T-helper 2 cell treated with Interferon-gamma antibody and Interleukin-4, amounts not matched to agents 5 μg/mL and 100 μg/mL, for 36 hours (primary cell): Measurements from ENCODE around the gene COX10.
A peak's percentile ranks its signal among the peaks of the same experiment; 100 is the strongest.
"Not testable (repeated sequence)": the region's sequence is repeated elsewhere in the genome, so short reads cannot be mapped to it uniquely, and the experiment has no call there.

ENCODE experiments used
- DNase-seq: peaks from one replicate; pipeline ENCODE4 v3.0.0; 2021; ENCODE audit warnings: low spot score
- H3K27ac Mint-ChIP-seq: one replicate; pipeline ENCODE4 v1.8.0; 2021; ENCODE audit warnings: mild to moderate bottlenecking, mixed read lengths
- H3K27me3 Mint-ChIP-seq: one replicate; pipeline ENCODE4 v1.8.0; 2021; ENCODE audit warnings: low read depth, mixed read lengths
- H3K36me3 Mint-ChIP-seq: one replicate; pipeline ENCODE4 v1.8.0; 2021; ENCODE audit warnings: low read depth, mixed read lengths
- H3K4me1 Mint-ChIP-seq: one replicate; pipeline ENCODE4 v1.8.0; 2021; ENCODE audit warnings: low read depth, mixed read lengths
- H3K4me3 Mint-ChIP-seq: one replicate; pipeline ENCODE4 v1.8.0; 2022; ENCODE audit warnings: mild to moderate bottlenecking, moderate library complexity, mixed read lengths
- H3K9me3 Mint-ChIP-seq: one replicate; pipeline ENCODE4 v1.8.0; 2021; ENCODE audit warnings: mixed read lengths

COX10 gene

DNA sequence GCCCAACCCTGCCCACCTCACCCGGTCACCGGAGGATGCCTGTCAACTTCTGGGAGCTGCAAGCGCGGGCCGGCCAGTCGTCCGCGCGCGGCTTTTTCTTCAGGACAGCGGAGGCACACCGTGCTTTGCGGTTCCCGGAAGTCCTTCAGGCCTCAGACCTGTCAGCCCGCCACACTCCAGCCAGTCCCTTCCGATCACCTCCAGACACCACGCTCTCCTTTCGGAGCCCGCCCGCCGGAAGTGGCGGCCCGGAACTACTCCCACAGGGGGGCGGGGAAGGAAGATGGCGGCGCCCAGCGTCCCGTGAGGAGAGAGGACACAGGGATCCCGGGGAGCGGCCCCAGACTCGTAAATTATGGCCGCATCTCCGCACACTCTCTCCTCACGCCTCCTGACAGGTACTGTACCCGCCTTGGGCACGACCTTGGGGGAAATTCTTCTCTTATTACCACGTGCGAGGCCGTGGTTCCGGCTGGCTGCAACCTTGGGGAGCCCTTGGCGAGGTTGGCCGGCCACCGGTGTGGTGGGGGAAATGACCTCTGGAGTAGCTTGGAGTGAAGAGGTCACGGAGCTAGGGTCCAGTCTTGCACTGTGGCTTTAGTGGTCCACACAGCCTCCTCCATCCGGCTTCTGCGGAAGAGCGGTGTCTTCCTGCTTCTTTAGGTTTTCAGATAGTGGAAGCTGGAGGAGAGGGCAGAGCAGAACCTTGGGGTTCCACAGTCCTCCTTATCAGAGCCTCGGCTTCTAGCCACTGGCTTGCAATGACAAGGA, at the start of gene COX10:
TSS of gene COX10 (plus strand) at position 254 of the 771 bp plus-strand sequence. CDS start at position 356, 102 bp downstream.
- peaks cover 41% of the 10 kb centered on the region for H3K4me1 Mint-ChIP-seq
- H3K9me3 Mint-ChIP-seq = peaks cover 10% of the 10 kb centered on the region

DNA sequence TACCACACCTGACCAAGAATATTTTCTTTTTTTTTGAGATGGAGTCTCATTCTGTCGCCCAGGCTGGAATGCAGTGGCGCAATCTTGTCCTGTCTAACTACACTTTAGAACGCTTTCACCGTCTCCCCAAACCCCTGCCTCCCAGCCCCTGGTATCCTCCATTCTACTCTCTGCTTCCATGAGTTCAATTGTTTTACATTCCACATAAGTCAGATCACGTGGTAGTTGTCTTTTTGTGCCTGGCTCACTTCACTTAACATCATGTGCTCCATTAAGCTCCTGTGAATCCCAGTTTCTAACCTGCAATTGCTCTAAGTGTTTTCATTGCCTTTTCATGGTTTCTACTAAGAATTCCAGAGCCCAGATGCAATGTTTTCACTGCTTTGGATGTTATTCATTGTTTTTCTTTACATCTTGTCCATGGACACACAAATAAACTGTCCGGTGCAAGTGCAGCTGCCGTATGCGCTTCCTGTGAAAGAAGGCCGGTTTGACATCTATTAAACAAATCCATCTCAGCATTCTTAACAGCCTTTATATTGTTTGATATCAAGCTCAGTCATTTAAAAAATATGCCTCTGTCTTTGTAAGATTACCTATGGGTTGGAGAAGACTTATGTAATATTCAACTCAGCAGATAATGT, 47.5 kb upstream of the COX10 start:
- not testable (repeated sequence) for DNase-seq, H3K27me3 Mint-ChIP-seq, H3K27ac Mint-ChIP-seq, H3K4me3 Mint-ChIP-seq, H3K9me3 Mint-ChIP-seq
- Mint-ChIP-seq H3K36me3 (peaks cover 18% of the 10 kb centered on the region), H3K4me1 (peaks cover 22% of the 10 kb centered on the region)

More for the DNA sequence above, at the start of gene COX10:
- Mint-ChIP-seq H3K4me3 (peak within 1 kb of the TSS; percentile 98), H3K36me3 (peaks cover 58% of the 10 kb centered on the region), H3K27ac (peak within 1 kb of the TSS; percentile 85), H3K27me3 (no peaks in the 10 kb centered on the region)
- DNase-seq = peak; percentile 88

DNA sequence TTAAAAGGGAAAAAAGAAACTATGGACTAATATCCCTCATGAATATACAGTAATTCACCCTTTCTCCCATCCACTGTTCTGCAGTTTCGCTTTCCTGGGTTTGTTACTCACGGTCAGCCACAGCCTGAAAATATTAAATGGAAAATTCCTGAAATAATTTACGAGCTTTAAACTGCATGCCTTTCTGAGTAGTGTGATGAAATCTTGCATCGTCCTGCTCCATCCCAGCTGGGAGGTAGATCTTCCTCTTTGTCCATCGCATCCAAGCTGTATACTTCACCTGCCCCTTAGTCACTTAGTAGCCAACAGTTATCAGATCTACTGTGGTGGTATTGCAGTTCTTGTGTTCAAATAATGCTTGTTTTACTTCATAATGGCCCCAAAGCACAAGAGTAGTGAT, 39.5 kb upstream of the COX10 start:
- not testable (repeated sequence) for H3K9me3 Mint-ChIP-seq, H3K4me1 Mint-ChIP-seq, H3K4me3 Mint-ChIP-seq, H3K27me3 Mint-ChIP-seq, H3K27ac Mint-ChIP-seq, DNase-seq
- H3K36me3 Mint-ChIP-seq = peaks cover 47% of the 10 kb centered on the region

DNA sequence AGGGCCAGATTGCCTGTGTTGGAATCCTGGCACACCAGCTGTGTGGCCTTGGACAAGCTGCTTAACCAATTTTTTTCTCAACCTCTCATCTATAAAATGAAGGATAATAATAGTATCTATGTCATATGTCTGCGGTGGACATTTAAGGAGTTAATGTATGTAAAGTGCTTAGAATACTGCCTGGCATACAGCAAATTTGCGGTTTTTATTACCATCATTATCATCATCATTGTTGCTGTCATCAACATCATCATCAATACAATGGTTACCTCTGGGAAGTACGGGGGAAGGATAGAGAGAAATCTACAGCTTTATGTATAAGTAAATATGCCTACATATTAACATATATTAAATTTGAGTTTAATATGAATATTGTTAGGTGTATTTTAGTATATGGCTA, 37.1 kb upstream of the COX10 start:
- Mint-ChIP-seq H3K36me3 (peaks cover 60% of the 10 kb centered on the region), H3K4me1 (peaks cover 8% of the 10 kb centered on the region), H3K4me3 (no peak overlapping the region), H3K27ac (no peak overlapping the region), H3K9me3 (peaks cover 3% of the 10 kb centered on the region), H3K27me3 (no peaks in the 10 kb centered on the region)
- no peak for DNase-seq

DNA sequence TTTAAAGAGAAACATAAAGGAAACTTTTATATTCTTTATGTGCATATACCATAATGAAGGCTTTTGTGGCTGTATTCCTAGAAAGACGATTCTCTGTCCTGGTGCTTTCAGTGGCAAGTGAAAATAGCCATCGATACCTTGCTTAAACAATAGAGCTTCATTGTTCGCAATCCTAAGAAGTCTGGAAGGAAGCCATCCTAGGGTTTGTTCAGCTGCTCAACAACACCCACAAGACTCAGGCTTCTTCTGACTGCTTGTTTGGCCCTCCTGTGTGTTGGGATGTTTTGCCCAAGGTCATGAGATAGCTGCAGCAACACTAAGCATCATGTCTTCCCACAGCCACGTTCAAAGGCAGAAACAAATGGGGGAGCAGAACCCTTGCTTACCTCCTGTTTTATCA, 36.1 kb upstream of the COX10 start:
- peaks cover 68% of the 10 kb centered on the region for H3K36me3 Mint-ChIP-seq
- H3K27me3 Mint-ChIP-seq = no peaks in the 10 kb centered on the region
- peaks cover 3% of the 10 kb centered on the region for H3K9me3 Mint-ChIP-seq
- DNase-seq = no peak
- no peak overlapping the region for H3K4me3 Mint-ChIP-seq
- peaks cover 17% of the 10 kb centered on the region for H3K4me1 Mint-ChIP-seq
- no peak overlapping the region for H3K27ac Mint-ChIP-seq

DNA sequence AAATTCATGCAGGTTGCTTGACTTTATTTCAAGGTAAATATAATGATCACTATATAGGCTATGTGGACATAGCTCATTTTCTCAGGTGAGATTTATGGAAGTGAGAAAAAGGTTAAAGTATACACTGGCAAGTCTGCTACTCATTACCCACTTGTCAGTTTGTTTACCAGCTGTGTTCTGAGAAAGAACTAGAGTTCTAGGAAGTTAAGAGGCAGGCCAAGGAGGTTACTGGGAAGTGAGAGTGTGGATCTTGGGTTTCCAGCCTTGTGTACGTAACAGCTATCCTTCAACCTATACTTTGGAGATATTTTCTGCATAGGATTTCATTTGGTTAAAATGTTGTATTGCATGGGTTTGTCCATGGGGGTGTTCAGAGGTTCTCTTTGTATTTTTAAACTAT, 31.9 kb upstream of the COX10 start:
- H3K36me3 Mint-ChIP-seq = peaks cover 67% of the 10 kb centered on the region
- no peak for DNase-seq
- H3K27ac Mint-ChIP-seq = no peak overlapping the region
- H3K27me3 Mint-ChIP-seq = no peaks in the 10 kb centered on the region
- peak overlapping the region; percentile 15 for H3K4me3 Mint-ChIP-seq
- peaks cover 31% of the 10 kb centered on the region for H3K4me1 Mint-ChIP-seq
- H3K9me3 Mint-ChIP-seq = no peaks in the 10 kb centered on the region

DNA sequence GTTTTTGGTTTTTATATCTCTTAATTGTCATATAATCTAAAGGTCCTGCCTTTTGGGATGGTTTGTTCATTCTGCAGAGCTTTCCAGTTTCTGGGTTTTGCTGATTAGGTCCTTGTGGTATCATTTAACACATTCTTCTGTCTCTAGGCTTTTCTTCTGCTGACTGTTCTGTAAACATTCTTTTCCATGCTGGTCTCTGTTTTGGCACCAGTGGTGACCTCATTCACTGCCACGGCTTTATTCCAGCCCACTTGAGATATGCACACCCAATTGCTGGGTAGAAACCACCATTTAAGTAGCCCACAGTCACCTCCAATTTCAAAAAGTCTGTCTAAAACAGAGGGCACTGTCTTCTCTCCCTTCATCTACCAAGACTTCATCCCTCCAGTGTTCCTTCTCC, 31.1 kb upstream of the COX10 start:
- H3K36me3 Mint-ChIP-seq = peaks cover 63% of the 10 kb centered on the region
- H3K4me1 Mint-ChIP-seq = peaks cover 33% of the 10 kb centered on the region
- H3K27me3 Mint-ChIP-seq = no peaks in the 10 kb centered on the region
- H3K4me3 Mint-ChIP-seq = no peak overlapping the region
- no peaks in the 10 kb centered on the region for H3K9me3 Mint-ChIP-seq
- DNase-seq = no peak
- H3K27ac Mint-ChIP-seq = peak overlapping the region; percentile 66

DNA sequence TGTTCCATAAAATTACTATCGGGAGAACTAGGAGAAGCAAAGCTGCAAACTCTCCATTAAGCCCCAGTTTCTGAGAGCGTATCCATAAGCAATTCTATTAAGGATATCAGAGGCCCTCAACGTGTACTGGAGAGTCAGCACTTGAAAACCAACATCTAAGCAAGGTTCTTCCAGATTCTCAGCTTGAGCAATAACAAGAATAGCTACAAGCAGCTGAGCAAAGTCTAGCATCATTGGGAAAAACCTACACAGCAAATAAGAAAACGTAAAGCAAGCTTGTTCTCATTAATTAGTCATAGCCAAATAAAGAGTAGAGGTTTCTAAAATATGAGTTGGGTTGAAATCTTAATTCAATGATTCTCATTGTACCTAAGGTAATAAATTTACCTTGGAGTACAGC, 26.9 kb upstream of the COX10 start:
- Mint-ChIP-seq H3K27ac (no peak overlapping the region), H3K9me3 (no peaks in the 10 kb centered on the region), H3K4me3 (no peak overlapping the region), H3K27me3 (no peaks in the 10 kb centered on the region), H3K36me3 (peaks cover 44% of the 10 kb centered on the region), H3K4me1 (peaks cover 48% of the 10 kb centered on the region)
- DNase-seq = no peak

DNA sequence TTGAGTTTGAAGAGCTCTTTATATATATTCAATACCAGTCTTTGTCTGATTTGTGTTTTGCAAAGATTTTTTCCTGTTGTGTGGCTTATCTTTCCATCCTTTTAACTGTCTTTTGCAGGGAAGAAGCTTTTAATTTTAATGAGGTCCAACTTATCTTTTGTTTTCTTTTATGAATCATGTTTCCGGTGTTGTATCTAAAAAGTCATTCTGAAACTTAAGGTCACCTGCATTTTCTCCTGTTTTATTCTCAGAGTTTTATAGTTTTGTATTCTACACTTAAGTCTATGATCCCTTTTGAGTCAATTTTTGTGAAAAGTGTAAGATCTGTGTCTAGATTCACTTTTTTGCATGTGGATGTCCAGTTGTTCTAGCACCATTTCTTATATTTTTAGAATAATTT, 24.6 kb upstream of the COX10 start:
- Mint-ChIP-seq H3K36me3 (peaks cover 39% of the 10 kb centered on the region), H3K9me3 (no peaks in the 10 kb centered on the region), H3K4me3 (peak overlapping the region; percentile 16), H3K27ac (peak overlapping the region; percentile 34), H3K27me3 (no peaks in the 10 kb centered on the region), H3K4me1 (peaks cover 41% of the 10 kb centered on the region)
- DNase-seq = no peak

DNA sequence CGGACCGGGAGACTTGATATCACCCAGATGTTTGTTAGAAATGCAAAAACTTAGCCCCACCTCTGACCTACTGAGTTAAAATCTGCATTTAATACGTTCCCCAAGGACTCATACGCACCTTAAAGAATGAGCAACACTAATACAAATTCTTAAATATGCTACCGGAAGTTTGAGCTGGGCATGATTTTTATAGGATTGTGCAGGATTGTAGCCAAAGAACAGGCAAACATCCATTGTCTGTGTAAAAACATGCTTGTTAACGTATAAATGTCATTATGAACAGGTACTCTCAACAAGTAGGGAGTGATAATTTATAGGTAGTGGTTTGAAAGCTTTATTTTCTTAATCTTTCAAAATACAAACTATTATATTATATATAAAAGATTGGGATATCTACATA, 22.3 kb upstream of the COX10 start:
- Mint-ChIP-seq H3K27ac (no peak overlapping the region), H3K4me3 (no peak overlapping the region), H3K9me3 (no peaks in the 10 kb centered on the region), H3K4me1 (peaks cover 40% of the 10 kb centered on the region), H3K27me3 (no peaks in the 10 kb centered on the region), H3K36me3 (peaks cover 49% of the 10 kb centered on the region)
- no peak for DNase-seq

DNA sequence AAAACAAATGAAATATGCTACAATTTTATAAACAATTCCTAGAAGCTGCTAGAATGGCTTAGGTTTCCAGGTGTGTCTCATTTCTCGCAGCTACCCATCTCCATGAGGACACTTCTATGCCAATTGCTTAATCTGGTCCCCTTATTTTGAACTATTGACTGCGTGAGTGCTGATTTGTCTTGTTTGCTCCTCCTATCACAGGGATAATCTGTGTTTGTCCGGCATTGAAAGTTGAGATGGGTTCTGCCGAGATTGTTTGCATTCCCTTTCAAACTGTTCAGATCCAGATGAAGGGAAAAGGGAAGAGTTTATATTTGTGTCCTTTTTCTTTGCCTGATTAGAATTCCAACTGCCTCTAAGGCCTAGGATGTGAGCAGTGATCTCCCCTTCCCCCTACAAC, 21.7 kb upstream of the COX10 start:
- H3K9me3 Mint-ChIP-seq = no peaks in the 10 kb centered on the region
- H3K4me1 Mint-ChIP-seq = peaks cover 35% of the 10 kb centered on the region
- no peak overlapping the region for H3K27ac Mint-ChIP-seq
- no peak overlapping the region for H3K4me3 Mint-ChIP-seq
- peaks cover 46% of the 10 kb centered on the region for H3K36me3 Mint-ChIP-seq
- DNase-seq = no peak
- H3K27me3 Mint-ChIP-seq = no peaks in the 10 kb centered on the region

DNA sequence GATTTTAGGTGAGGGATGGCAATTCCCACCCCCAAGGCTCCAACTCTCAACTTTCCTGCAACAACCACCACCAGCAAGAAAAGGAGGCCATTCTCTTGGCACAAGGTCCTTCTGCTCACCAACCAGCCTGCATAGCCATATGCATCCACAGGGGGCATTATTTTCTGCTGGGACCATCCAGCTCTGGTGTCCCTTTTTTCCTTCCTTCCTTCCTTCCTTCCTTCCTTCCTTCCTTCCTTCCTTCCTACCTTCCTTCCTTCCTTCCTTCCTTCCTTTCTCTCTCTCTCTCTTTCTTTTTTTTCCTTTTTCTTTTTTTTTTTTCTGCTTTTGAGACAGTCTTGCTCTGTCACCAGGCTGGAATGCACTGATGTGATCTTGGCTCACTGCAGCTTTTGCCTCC, 21.1 kb upstream of the COX10 start:
- peaks cover 50% of the 10 kb centered on the region for H3K36me3 Mint-ChIP-seq
- no peak overlapping the region for H3K27ac Mint-ChIP-seq
- no peaks in the 10 kb centered on the region for H3K27me3 Mint-ChIP-seq
- no peak for DNase-seq
- H3K9me3 Mint-ChIP-seq = no peaks in the 10 kb centered on the region
- H3K4me1 Mint-ChIP-seq = peaks cover 36% of the 10 kb centered on the region
- no peak overlapping the region for H3K4me3 Mint-ChIP-seq

DNA sequence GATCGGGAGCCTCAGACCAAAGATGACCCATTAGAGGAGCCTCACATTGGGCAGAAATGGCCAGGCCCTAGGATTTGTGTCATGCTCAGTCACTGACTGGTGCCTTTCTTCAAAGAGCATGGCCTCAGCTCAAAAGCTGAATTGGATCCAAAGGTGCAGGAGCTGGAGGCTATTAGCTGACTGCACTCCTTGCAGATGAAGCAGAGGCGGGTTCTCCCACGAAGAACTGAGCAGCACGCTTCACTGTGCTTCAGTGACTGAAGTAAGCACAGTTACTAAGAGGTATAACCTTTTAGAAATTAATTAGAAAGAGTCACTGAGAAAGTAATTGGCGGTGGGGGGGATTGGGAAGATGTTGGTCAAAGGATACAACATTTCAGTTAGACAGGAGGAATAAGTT, 18.7 kb upstream of the COX10 start:
- DNase-seq = no peak
- H3K27ac Mint-ChIP-seq = no peak overlapping the region
- no peaks in the 10 kb centered on the region for H3K9me3 Mint-ChIP-seq
- peaks cover 52% of the 10 kb centered on the region for H3K36me3 Mint-ChIP-seq
- no peaks in the 10 kb centered on the region for H3K27me3 Mint-ChIP-seq
- no peak overlapping the region for H3K4me3 Mint-ChIP-seq
- peaks cover 18% of the 10 kb centered on the region for H3K4me1 Mint-ChIP-seq

DNA sequence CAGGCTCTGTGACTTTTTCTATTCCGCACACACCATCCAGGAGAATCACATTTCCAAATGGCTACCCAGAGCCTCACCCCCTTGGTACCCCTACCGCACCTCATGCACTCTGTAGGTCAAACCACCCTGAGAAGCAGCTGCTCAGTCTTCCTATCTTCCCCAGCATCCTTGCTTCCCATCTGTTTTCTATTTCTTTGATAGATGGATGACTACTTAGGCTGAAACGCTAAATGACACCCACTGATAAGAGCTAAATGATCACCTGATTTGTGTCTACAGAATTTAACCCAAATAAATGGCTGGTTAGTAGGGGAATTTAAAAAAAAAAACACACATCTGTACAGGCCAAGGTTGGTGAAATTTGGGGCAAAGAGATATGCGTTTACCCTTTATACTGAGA, 17.6 kb upstream of the COX10 start:
- Mint-ChIP-seq H3K27me3 (no peaks in the 10 kb centered on the region), H3K36me3 (peaks cover 56% of the 10 kb centered on the region), H3K4me1 (peaks cover 13% of the 10 kb centered on the region), H3K9me3 (no peaks in the 10 kb centered on the region), H3K4me3 (no peak overlapping the region), H3K27ac (no peak overlapping the region)
- no peak for DNase-seq
